ENCODE results near the gene OR8G5.
A peak's percentile ranks its signal among the peaks of the same experiment; 100 is the strongest.
"Not testable (repeated sequence)": the region's sequence is repeated elsewhere in the genome, so short reads cannot be mapped to it uniquely, and the experiment has no call there.

Gene OR8G5

GRCh38 chr11:124256076-124256475 lies at the start of gene OR8G5:
Gene OR8G5, plus strand, starts transcription at chr11:124256376. Its CDS starts 8,556 bp downstream, at chr11:124264932.
- no peak for DNase-seq

- no peak for DNase-seq
Measured at GRCh38 chr11:124207102-124207792, 48.9 kb upstream of the OR8G5 start.

- DNase-seq = no peak
Measured at GRCh38 chr11:124209824-124210357, 46.3 kb upstream of the OR8G5 start.

GRCh38 chr11:124210421-124210820 lies 45.8 kb upstream of the OR8G5 start:
- DNase-seq = no peak

- DNase-seq = no peak
Measured at GRCh38 chr11:124211321-124211720, 44.9 kb upstream of the OR8G5 start.

- DNase-seq = no peak
Measured at GRCh38 chr11:124214027-124214426, 42.1 kb upstream of the OR8G5 start.

- no peak for DNase-seq
Measured at GRCh38 chr11:124219126-124219525, 37.0 kb upstream of the OR8G5 start.

- DNase-seq = no peak
Measured at GRCh38 chr11:124222407-124222806, 33.8 kb upstream of the OR8G5 start.

- DNase-seq = not testable (repeated sequence)
Measured at GRCh38 chr11:124224618-124225423, 31.4 kb upstream of the OR8G5 start.

GRCh38 chr11:124225471-124225870 lies 30.7 kb upstream of the OR8G5 start:
- DNase-seq = no peak

- DNase-seq = no peak
Measured at GRCh38 chr11:124233376-124233775, 22.8 kb upstream of the OR8G5 start.

GRCh38 chr11:124238512-124238911 lies 17.7 kb upstream of the OR8G5 start:
- no peak for DNase-seq

GRCh38 chr11:124240621-124241397 lies 15.4 kb upstream of the OR8G5 start, which contains the start of gene OR8G1:
Gene OR8G1, plus strand, starts transcription at chr11:124241095. Its CDS starts 8,581 bp downstream, at chr11:124249676.
- DNase-seq = no peak

- not testable (repeated sequence) for DNase-seq
Measured at GRCh38 chr11:124249869-124250268, 6.3 kb upstream of the OR8G5 start.

- DNase-seq = not testable (repeated sequence)
Measured at GRCh38 chr11:124265041-124265440, 8.9 kb downstream of the OR8G5 start.

- peak; percentile 6 for DNase-seq
Measured at GRCh38 chr11:124270886-124271285, 14.7 kb downstream of the OR8G5 start.

- DNase-seq = no peak
Measured at GRCh38 chr11:124274000-124274399, 17.8 kb downstream of the OR8G5 start.

- peak; percentile 1 for DNase-seq
Measured at GRCh38 chr11:124276081-124276480, 19.9 kb downstream of the OR8G5 start.

- no peak for DNase-seq
Measured at GRCh38 chr11:124277207-124277606, 21.0 kb downstream of the OR8G5 start.

GRCh38 chr11:124277804-124278203 lies 21.6 kb downstream of the OR8G5 start:
- no peak for DNase-seq

- no peak for DNase-seq
Measured at GRCh38 chr11:124278261-124278660, 22.1 kb downstream of the OR8G5 start.

- DNase-seq = peak; percentile 57
Measured at GRCh38 chr11:124285610-124286344, 29.6 kb downstream of the OR8G5 start.
